WERI-Rb-1 (cell line): ENCODE results near the gene VSTM2L.
A peak's percentile ranks its signal among the peaks of the same experiment; 100 is the strongest.

ENCODE experiments used
- DNase-seq: peaks from one replicate; pipeline ENCODE4 v3.0.0-alpha.2; 2020
- H3K27ac ChIP-seq: fragments of 250-450 bp; sonication (Bioruptor Pico); 2 replicates; pipeline ENCODE4 v1.5.1; 2020; ENCODE audit warnings: mild to moderate bottlenecking, moderate library complexity
- H3K27me3 ChIP-seq: fragments of 250-450 bp; sonication (Bioruptor Pico); 2 replicates; pipeline ENCODE4 v1.5.1; 2021; ENCODE audit warnings: mild to moderate bottlenecking, low read depth, moderate library complexity; ENCODE audit not compliant: insufficient read depth, severe bottlenecking
- H3K36me3 ChIP-seq: fragments of 250-450 bp; sonication (Bioruptor Pico); 2 replicates; pipeline ENCODE4 v1.5.1; 2020; ENCODE audit warnings: mild to moderate bottlenecking, moderate library complexity
- H3K4me3 ChIP-seq: 2 replicates; pipeline ENCODE4 v1.5.1; 2011; ENCODE audit warnings: low read depth, mild to moderate bottlenecking, control low read depth, low read length
- H3K9me3 ChIP-seq: fragments of 250-450 bp; sonication (Bioruptor Pico); 2 replicates; pipeline ENCODE4 v1.5.1; 2021; ENCODE audit warnings: mild to moderate bottlenecking, moderate library complexity; ENCODE audit not compliant: severe bottlenecking
- TF ChIP-seq, protein P1 (sequence below): IDR thresholded peaks from 2 replicates; pipeline ENCODE4 v1.5.1; 2011; ENCODE audit warnings: low read depth, mild to moderate bottlenecking, control low read depth, inconsistent platforms, low read length

Gene VSTM2L

DNA sequence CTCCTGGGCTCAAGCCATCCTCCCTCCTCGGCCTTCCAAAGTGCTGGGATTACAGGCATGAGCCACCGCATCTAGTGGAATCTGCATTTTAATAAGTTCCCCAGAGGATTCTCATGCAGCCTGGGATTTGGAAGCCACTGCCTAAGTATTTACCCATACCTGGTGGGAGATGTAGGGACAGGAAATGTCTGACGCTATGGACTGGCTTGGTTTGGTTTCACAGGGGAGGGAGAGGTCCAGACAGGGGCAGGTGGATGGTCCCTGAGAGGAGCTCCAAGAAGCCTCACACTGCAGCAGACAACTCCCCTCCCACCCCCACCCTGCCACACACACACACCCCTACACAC lies 4.4 kb downstream of the VSTM2L start:
- no peaks in the 10 kb centered on the region for H3K27me3 ChIP-seq
- TF ChIP-seq, protein P1, sequence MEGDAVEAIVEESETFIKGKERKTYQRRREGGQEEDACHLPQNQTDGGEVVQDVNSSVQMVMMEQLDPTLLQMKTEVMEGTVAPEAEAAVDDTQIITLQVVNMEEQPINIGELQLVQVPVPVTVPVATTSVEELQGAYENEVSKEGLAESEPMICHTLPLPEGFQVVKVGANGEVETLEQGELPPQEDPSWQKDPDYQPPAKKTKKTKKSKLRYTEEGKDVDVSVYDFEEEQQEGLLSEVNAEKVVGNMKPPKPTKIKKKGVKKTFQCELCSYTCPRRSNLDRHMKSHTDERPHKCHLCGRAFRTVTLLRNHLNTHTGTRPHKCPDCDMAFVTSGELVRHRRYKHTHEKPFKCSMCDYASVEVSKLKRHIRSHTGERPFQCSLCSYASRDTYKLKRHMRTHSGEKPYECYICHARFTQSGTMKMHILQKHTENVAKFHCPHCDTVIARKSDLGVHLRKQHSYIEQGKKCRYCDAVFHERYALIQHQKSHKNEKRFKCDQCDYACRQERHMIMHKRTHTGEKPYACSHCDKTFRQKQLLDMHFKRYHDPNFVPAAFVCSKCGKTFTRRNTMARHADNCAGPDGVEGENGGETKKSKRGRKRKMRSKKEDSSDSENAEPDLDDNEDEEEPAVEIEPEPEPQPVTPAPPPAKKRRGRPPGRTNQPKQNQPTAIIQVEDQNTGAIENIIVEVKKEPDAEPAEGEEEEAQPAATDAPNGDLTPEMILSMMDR = no peak
- H3K27ac ChIP-seq = no peak overlapping the region
- H3K9me3 ChIP-seq = no peaks in the 10 kb centered on the region
- no peak overlapping the region for H3K4me3 ChIP-seq
- DNase-seq = no peak
- no peaks in the 10 kb centered on the region for H3K36me3 ChIP-seq

DNA sequence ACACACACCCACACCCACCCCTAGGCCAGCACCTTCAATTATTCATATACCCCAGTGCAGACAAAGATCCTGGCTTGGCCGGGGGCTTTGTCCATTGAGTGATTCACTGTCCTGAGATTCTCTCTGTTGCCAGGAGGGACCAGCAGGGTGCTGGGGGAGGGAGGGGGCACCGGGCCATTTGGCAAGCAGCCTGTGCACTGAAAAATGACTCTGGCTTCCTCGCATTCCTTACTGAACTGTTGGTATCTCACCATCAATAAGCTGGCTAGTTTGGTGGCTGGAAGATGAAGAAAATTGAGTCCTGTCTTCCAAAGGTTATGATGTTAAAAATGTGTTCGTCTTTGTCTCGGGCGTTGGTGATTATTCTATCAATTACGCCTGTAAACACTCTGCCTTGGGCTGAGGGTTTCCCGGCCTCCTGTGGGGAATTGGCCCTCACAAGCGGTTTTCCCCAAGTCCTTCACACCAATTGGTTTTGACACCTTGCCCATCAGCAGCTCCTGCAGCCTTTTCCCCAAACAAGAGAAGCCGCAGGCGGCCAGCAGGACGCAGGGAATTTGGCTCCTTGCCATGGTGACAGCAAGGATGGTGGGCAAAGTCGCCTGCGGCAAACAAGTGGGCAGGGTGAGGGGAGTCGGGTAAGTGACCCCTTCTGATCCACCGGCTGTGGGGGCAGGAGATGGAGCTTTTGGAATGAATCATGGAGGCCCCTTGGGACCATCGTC lies 4.9 kb downstream of the VSTM2L start:
- Histone ChIP-seq H3K27ac (no peak overlapping the region), H3K27me3 (no peaks in the 10 kb centered on the region), H3K36me3 (no peaks in the 10 kb centered on the region), H3K4me3 (no peak overlapping the region), H3K9me3 (no peaks in the 10 kb centered on the region)
- TF ChIP-seq, protein P1 = no peak
- DNase-seq = peak; percentile 70

DNA sequence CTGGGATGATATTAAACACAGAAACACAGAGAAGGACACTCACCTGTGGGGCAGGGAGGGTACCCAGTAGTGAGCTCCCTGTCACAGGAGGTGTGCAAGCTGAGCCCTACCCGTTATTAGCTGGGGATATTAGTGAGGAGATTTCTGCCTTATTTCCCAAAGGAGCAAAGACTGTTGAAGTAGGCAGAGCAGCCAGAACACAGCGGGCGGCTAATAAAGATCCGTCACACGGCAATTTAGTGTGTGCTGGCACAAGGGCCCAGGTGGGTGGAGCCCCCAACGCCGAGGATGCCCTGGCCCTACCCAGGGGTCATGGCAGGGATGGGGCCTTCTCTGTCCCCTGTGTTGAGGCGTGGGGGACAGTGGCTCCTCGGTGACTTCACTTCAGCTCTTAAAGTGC lies 8.3 kb downstream of the VSTM2L start:
- no peak for DNase-seq
- Histone ChIP-seq H3K27ac (no peak overlapping the region), H3K4me3 (no peak overlapping the region), H3K27me3 (no peaks in the 10 kb centered on the region), H3K9me3 (no peaks in the 10 kb centered on the region), H3K36me3 (no peaks in the 10 kb centered on the region)
- TF ChIP-seq, protein P1 = no peak

DNA sequence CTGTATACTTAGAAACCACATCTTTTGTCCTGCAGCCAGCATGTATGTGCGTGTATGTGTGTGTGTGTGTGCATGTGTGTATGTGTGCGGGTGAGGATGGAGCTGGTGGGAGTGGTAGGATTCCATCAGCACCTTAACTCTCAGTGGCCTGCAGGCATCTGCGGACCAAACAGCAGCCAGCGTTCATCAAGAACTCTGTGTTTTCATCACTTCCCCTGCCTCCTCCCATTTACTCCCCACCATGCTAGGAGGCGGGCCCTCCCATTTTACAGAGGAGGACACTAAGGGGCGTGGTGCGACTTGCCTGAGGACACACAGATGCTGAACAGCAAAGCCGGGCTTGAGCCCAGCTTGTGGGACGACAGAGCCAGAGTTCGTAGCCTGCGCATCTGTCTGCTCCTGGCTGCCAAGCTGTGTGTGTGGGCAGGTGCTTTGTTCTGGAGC lies 8.9 kb downstream of the VSTM2L start:
- no peaks in the 10 kb centered on the region for H3K27me3 ChIP-seq

DNA sequence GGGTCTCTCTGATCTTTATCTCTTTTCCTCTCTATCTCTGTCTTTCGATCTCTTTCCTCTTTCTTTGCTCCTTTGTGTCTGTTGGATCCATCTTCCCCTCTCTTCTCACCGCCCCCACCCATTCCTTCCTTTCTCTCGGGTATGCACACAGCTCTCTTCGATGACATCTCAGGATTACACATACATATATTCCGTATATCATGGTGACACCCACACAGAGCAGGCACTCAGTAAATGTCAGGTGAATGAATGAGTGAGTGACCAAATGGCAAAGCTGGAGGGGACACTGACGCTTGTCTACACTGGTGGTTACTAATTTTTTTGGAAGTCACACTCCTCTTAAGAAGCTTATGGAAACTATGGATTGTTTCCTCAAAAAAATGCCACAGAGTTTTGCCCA lies 9.9 kb downstream of the VSTM2L start:
- no peak overlapping the region for H3K27ac ChIP-seq
- TF ChIP-seq, protein P1 = no peak
- no peaks in the 10 kb centered on the region for H3K27me3 ChIP-seq
- DNase-seq = no peak
- no peaks in the 10 kb centered on the region for H3K36me3 ChIP-seq
- no peak overlapping the region for H3K4me3 ChIP-seq
- H3K9me3 ChIP-seq = no peaks in the 10 kb centered on the region

More for the DNA sequence above, 8.9 kb downstream of the VSTM2L start:
- Histone ChIP-seq H3K36me3 (no peaks in the 10 kb centered on the region), H3K9me3 (no peaks in the 10 kb centered on the region), H3K27ac (no peak overlapping the region), H3K4me3 (no peak overlapping the region)
- peak; percentile 69 for DNase-seq
- TF ChIP-seq, protein P1 = no peak
